Lower lobe of right lung (tissue), 2 donors: ENCODE results near the gene GRAMD1B. TPM values are rescaled to one million over a fixed set of nuclear protein-coding genes. Genes with fewer than 3 reads are reported as not detected.

Experiments
- ATAC-seq, 2 donors: fragments of 200-7000 bp; cut with Tn5 transposase; one replicate each; pipeline ENCODE4 v1.9.1; 2020 to 2022; ENCODE audit warnings: mild to moderate bottlenecking in 2 of 2, moderate library complexity in 2 of 2
- DNase-seq: peaks from one replicate; pipeline ENCODE4 v3.0.0-alpha.2; 2020
- H3K27ac ChIP-seq: fragments of 200-600 bp; one replicate; pipeline ENCODE4 v1.8.0; 2022
- H3K27me3 ChIP-seq: fragments of 200-600 bp; one replicate; pipeline ENCODE4 v1.8.0; 2022; ENCODE audit warnings: low read depth
- H3K36me3 ChIP-seq: fragments of 200-600 bp; one replicate; pipeline ENCODE4 v1.8.0; 2022; ENCODE audit warnings: mild to moderate bottlenecking
- H3K4me1 ChIP-seq: fragments of 200-600 bp; one replicate; pipeline ENCODE4 v1.8.0; 2022
- H3K4me3 ChIP-seq: fragments of 200-600 bp; one replicate; pipeline ENCODE4 v1.8.0; 2022; ENCODE audit warnings: mild to moderate bottlenecking
- H3K9me3 ChIP-seq: fragments of 200-600 bp; one replicate; pipeline ENCODE4 v1.8.0; 2022
- intact Hi-C: fragments of 100-400 bp; cut with DNase I; formaldehyde crosslinking; loops from one replicate; pipeline ENCODE4 v1.11.0; 2022
- total RNA-seq: library from RNA; stranded (reverse); fragmentation: NEBNext Ultra II Directional; extraction: Animal tissue kit (Norgen Biotek cat#: 25700); gene quantifications from one replicate; pipeline ENCODE4 v1.2.1, GENCODE V29; 2021
- TF ChIP-seq, protein P1 (sequence below): fragments of 200-600 bp; IDR thresholded peaks from one replicate; pipeline ENCODE4 v1.8.0; 2022; ENCODE audit warnings: antibody characterized with exemption, mild to moderate bottlenecking
- donor health status: DM: no; HTN: yes; CAD: no; lungs with severe emphysema.

The GRAMD1B gene
- total RNA-seq, 1 donor from 2014 or later = 9.9 TPM

DNA sequence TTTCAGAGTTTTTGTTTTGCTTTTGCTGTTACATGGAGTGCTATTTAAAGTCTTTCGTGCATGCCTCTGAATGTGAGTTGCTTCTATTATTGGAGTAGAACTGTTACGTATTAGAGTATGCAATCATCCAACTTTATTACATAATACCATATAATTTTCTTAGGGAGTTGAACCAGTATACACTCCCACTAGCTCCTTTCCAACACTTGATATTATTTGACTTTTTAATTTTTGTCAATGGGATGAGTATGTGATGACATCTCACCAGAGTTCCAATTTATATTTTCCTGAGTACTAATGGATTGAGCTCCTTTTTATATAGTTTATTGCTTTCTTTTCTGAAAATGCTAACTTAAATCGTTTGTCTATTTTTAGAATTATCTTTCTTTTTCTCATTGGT, 90.9 kb downstream of the GRAMD1B start:
- Histone ChIP-seq H3K27me3 (peaks cover 24% of the 10 kb centered on the region), H3K27ac (no peak overlapping the region), H3K4me3 (no peak overlapping the region), H3K36me3 (no peaks in the 10 kb centered on the region), H3K9me3 (peaks cover 3% of the 10 kb centered on the region), H3K4me1 (no peaks in the 10 kb centered on the region)
- intact Hi-C loops = no loop called here
- ATAC-seq (no peak), DNase-seq (no peak)
- TF ChIP-seq, protein P1, sequence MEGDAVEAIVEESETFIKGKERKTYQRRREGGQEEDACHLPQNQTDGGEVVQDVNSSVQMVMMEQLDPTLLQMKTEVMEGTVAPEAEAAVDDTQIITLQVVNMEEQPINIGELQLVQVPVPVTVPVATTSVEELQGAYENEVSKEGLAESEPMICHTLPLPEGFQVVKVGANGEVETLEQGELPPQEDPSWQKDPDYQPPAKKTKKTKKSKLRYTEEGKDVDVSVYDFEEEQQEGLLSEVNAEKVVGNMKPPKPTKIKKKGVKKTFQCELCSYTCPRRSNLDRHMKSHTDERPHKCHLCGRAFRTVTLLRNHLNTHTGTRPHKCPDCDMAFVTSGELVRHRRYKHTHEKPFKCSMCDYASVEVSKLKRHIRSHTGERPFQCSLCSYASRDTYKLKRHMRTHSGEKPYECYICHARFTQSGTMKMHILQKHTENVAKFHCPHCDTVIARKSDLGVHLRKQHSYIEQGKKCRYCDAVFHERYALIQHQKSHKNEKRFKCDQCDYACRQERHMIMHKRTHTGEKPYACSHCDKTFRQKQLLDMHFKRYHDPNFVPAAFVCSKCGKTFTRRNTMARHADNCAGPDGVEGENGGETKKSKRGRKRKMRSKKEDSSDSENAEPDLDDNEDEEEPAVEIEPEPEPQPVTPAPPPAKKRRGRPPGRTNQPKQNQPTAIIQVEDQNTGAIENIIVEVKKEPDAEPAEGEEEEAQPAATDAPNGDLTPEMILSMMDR = no peak

GRCh38 chr11:123521930-123522329, 91.9 kb downstream of the GRAMD1B start:
- intact Hi-C loops = no loop called here
- ATAC-seq = no peak
- no peak for DNase-seq
- H3K4me1 ChIP-seq = no peaks in the 10 kb centered on the region
- H3K4me3 ChIP-seq = no peak overlapping the region
- TF ChIP-seq, protein P1 = no peak
- H3K36me3 ChIP-seq = no peaks in the 10 kb centered on the region
- H3K27me3 ChIP-seq = peaks cover 24% of the 10 kb centered on the region
- H3K27ac ChIP-seq = no peak overlapping the region
- H3K9me3 ChIP-seq = peaks cover 3% of the 10 kb centered on the region

- Histone ChIP-seq H3K9me3 (peaks cover 3% of the 10 kb centered on the region), H3K36me3 (no peaks in the 10 kb centered on the region), H3K4me1 (no peaks in the 10 kb centered on the region), H3K27ac (no peak overlapping the region), H3K4me3 (no peak overlapping the region), H3K27me3 (peaks cover 22% of the 10 kb centered on the region)
- ATAC-seq (no peak), DNase-seq (no peak)
- intact Hi-C loops = no loop called here
- TF ChIP-seq, protein P1 = no peak
These were observed 93.5 kb downstream of the GRAMD1B start for GRCh38 chr11:123523539-123523938.

DNA sequence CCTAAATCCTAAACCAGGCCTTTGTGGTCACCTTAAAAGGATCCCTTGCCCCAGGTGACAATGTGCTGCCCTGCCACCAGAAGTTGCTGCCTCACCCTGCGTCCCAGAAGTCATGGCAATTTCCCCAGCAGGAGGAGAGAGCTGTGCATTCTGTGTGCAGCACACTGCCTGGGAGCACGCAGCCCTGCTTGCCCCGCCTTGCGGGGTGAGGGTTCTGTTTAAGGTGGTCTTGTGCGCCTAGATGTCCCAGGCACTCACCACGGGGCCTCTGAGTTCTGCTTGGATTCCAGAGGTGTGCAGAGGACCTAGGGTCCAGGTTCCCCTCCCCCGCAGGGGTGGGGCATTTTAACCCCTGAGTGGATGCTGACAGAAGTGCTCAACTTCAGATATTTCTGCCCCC, 95.0 kb downstream of the GRAMD1B start:
- intact Hi-C loops = no loop called here
- TF ChIP-seq, protein P1 = no peak
- H3K27ac ChIP-seq = no peak overlapping the region
- no peaks in the 10 kb centered on the region for H3K4me1 ChIP-seq
- peaks cover 3% of the 10 kb centered on the region for H3K9me3 ChIP-seq
- peaks cover 10% of the 10 kb centered on the region for H3K27me3 ChIP-seq
- H3K4me3 ChIP-seq = no peak overlapping the region
- no peak for DNase-seq
- ATAC-seq = no peak
- no peaks in the 10 kb centered on the region for H3K36me3 ChIP-seq

GRCh38 chr11:123525511-123525918, 95.4 kb downstream of the GRAMD1B start:
- no peak for ATAC-seq
- Histone ChIP-seq H3K27me3 (peaks cover 10% of the 10 kb centered on the region), H3K4me3 (no peak overlapping the region), H3K9me3 (peaks cover 3% of the 10 kb centered on the region), H3K36me3 (no peaks in the 10 kb centered on the region), H3K27ac (no peak overlapping the region), H3K4me1 (no peaks in the 10 kb centered on the region)
- intact Hi-C loops = no loop called here
- DNase-seq = no peak
- TF ChIP-seq, protein P1 = no peak
